Endothelial cell of umbilical vein (primary cell): ENCODE results near the gene LMF1. TPM values are rescaled to one million over a fixed set of nuclear protein-coding genes. Genes with fewer than 3 reads are reported as not detected.

Source experiments
- BruUV-seq: library from RNA; stranded (reverse); fragments of 400-500 nt; replicated peaks from 2 replicates; lab custom pipeline; 2021; lab: Mats Ljungman, UMichigan
- CTCF ChIA-PET: fragments of 300-600, 350-600 bp; sonication (Branson Sonifier 250); formaldehyde crosslinking; loops from one replicate; lab custom pipeline; 2021; ENCODE audit warnings: antibody characterized with exemption, inconsistent platforms; lab: Charles Lee
- POLR2A ChIA-PET: fragments of 300-600, 350-600 bp; sonication (Branson Sonifier 250); formaldehyde crosslinking; loops from one replicate; lab custom pipeline; 2021; ENCODE audit warnings: antibody characterized with exemption, inconsistent platforms; lab: Charles Lee
- DNase-seq: peaks from one replicate; pipeline ENCODE4 v3.0.0-alpha.2; 2011; ENCODE audit warnings: low read depth, low spot score
- FAIRE-seq: peaks from 2 replicates; lab custom pipeline; 2011; peaks lifted over from hg19 to GRCh38; lab: Jason Lieb, UNC
- H2AFZ ChIP-seq: 2 replicates; pipeline ENCODE4 v1.6.0; 2012; ENCODE audit warnings: low read depth, low read length, control low read depth, inconsistent platforms
- H3K27ac ChIP-seq: 2 replicates; pipeline ENCODE4 v1.5.1; 2011; ENCODE audit warnings: low read depth, mild to moderate bottlenecking, control low read depth, low read length, moderate library complexity; ENCODE audit not compliant: insufficient read depth
- H3K27me3 ChIP-seq, 2 experiments: 2 replicates each; pipeline versions ENCODE4 v1.6.0 to v1.6.1; 2011; ENCODE audit warnings: low read length in 2 of 2, mixed read lengths in 1 of 2; ENCODE audit not compliant: control insufficient read depth in 2 of 2, insufficient read depth in 2 of 2
- H3K36me3 ChIP-seq, 2 experiments: 2 replicates in 1 of 2; 3 replicates in 1 of 2; pipeline ENCODE4 v1.5.1; 2011; ENCODE audit warnings: low read length in 2 of 2, mild to moderate bottlenecking in 1 of 2, moderate library complexity in 1 of 2; ENCODE audit not compliant: control insufficient read depth in 2 of 2, insufficient read depth in 2 of 2; ENCODE audit errors: extremely low read depth in 1 of 2
- H3K4me1 ChIP-seq: 3 replicates; pipeline ENCODE4 v1.5.1; 2011; ENCODE audit warnings: mild to moderate bottlenecking, low read length; ENCODE audit not compliant: control insufficient read depth, insufficient read depth; ENCODE audit errors: extremely low read depth
- H3K4me2 ChIP-seq: 2 replicates; pipeline ENCODE4 v1.6.1; 2011; ENCODE audit warnings: low read length, control low read depth, mixed read lengths; ENCODE audit not compliant: insufficient read depth
- H3K4me3 ChIP-seq, 3 experiments: fragments of 200-600 bp in 1 of 3; sonication (generic), shearing (Covaris generic) in 1 of 3; replicated peaks in 1 of 3; 2 replicates each; pipeline ENCODE4 v1.5.1; 2011 to 2016; ENCODE audit warnings: control low read depth in 3 of 3, low read length in 3 of 3, mild to moderate bottlenecking in 2 of 3, inconsistent platforms in 1 of 3, low read depth in 1 of 3, moderate library complexity in 1 of 3; ENCODE audit not compliant: insufficient read depth in 1 of 3
- H3K79me2 ChIP-seq: 2 replicates; pipeline ENCODE4 v1.6.0; 2012; ENCODE audit warnings: low read length, inconsistent platforms; ENCODE audit not compliant: control insufficient read depth, insufficient read depth
- H3K9ac ChIP-seq: replicated peaks from 2 replicates; pipeline ENCODE3; 2011; ENCODE audit warnings: low read length, control low read depth; ENCODE audit not compliant: insufficient read depth; ENCODE audit errors: extremely low read depth
- H3K9me1 ChIP-seq: replicated peaks from 3 replicates; pipeline ENCODE4 v1.6.0; 2011; ENCODE audit warnings: mild to moderate bottlenecking, low read length; ENCODE audit not compliant: control insufficient read depth, insufficient read depth; ENCODE audit errors: extremely low read depth
- H3K9me3 ChIP-seq: replicated peaks from 2 replicates; pipeline ENCODE4 v1.5.1; 2012; ENCODE audit warnings: low read length, inconsistent platforms; ENCODE audit not compliant: control insufficient read depth, insufficient read depth
- H4K20me1 ChIP-seq: replicated peaks from 2 replicates; pipeline ENCODE3; 2011; ENCODE audit warnings: mild to moderate bottlenecking, low read length; ENCODE audit not compliant: control insufficient read depth, insufficient read depth; ENCODE audit errors: extremely low read depth
- EZH2 ChIP-seq: IDR thresholded peaks from 2 replicates; pipeline ENCODE4 v1.6.1; 2012; ENCODE audit warnings: borderline replicate concordance, low read depth, mild to moderate bottlenecking, moderate library complexity, low read length, inconsistent platforms; ENCODE audit not compliant: severe bottlenecking
- FOS ChIP-seq: IDR thresholded peaks from 2 replicates; pipeline ENCODE4 v1.6.1; 2011; ENCODE audit warnings: mild to moderate bottlenecking, low read length, moderate library complexity, borderline replicate concordance; ENCODE audit not compliant: insufficient read depth
- GATA2 ChIP-seq: IDR thresholded peaks from 2 replicates; pipeline ENCODE4 v1.7.0; 2011; ENCODE audit warnings: low read depth, mild to moderate bottlenecking, moderate library complexity, mixed read lengths, low read length; ENCODE audit not compliant: insufficient read length, insufficient read depth
- JUN ChIP-seq: IDR thresholded peaks from 2 replicates; pipeline ENCODE4 v1.6.1; 2011; ENCODE audit warnings: borderline replicate concordance, low read depth; ENCODE audit not compliant: insufficient read length, insufficient read depth
- MYC ChIP-seq: IDR thresholded peaks from one replicate; pipeline ENCODE4 v1.6.1; 2011; ENCODE audit warnings: mild to moderate bottlenecking, low read depth, low read length
- POLR2A ChIP-seq: IDR thresholded peaks from 2 replicates; pipeline ENCODE4 v1.6.1; 2012; ENCODE audit warnings: low read depth, mild to moderate bottlenecking, control low read depth, low read length
- POLR2AphosphoS5 ChIP-seq: IDR thresholded peaks from 2 replicates; pipeline ENCODE4 v1.6.1; 2012; ENCODE audit warnings: low read depth, mild to moderate bottlenecking, control low read depth, low read length, moderate library complexity; ENCODE audit not compliant: insufficient read depth
- dilution Hi-C: fragments of 300-500 bp; cut with MboI; formaldehyde crosslinking; loops from one replicate; pipeline ENCODE4 v1.15.0; 2019; ENCODE audit warnings: low sequenced_read_pairs; ENCODE audit not compliant: extremely low pct_ligation_motif_present
- intact Hi-C: fragments of 100-400 bp; cut with micrococcal nuclease; formaldehyde crosslinking; loops from one replicate; pipeline ENCODE4 v1.10.0; 2022
- polyA plus RNA-seq, 4 experiments: library from polyadenylated mRNA; depleted of rRNA in 3 of 4; stranded (reverse) in 3 of 4; unstranded in 1 of 4; fragments of >200 nt; gene quantifications; 2 replicates each; pipeline versions ENCODE4 v1.2.1 to v1.2.3, GENCODE V29; 2011 to 2012; ENCODE audit warnings: missing spikeins in 1 of 4
- total RNA-seq: library from RNA; stranded (reverse); gene quantifications from 2 replicates; pipeline ENCODE4 v1.2.3, GENCODE V29; 2021
- TF ChIP-seq, protein P1 (sequence below): IDR thresholded peaks from 2 replicates; pipeline ENCODE4 v1.6.1; 2011; ENCODE audit not compliant: insufficient read depth, insufficient read length
- TF ChIP-seq, protein P2 (sequence below), 2 donors: IDR thresholded peaks; 1 replicate in 1 of 2; 2 replicates in 1 of 2; pipeline ENCODE4 v1.5.1; 2011; ENCODE audit warnings: low read length in 2 of 2, mild to moderate bottlenecking in 2 of 2, moderate library complexity in 2 of 2, control low read depth in 1 of 2, inconsistent platforms in 1 of 2, low read depth in 1 of 2; ENCODE audit not compliant: insufficient read depth in 1 of 2; ENCODE audit errors: extremely low read depth in 1 of 2

Gene LMF1
- total and polyA plus RNA-seq, 2 donors (not counting 3 experiments of a cell fraction or from before 2014, with no cell fraction given), result 17.8 TPM

GRCh38 chr16:971582-971905 is 760 bp upstream of the LMF1 start:
- intact Hi-C loops (loop anchor here (1.0 kb wide), 1 partner anchor 26 kb away; no protein-coding TSS in a partner anchor), dilution Hi-C loops (no loop called here)
- Histone ChIP-seq H3K9me3 (no peaks in the 10 kb centered on the region), H3K4me1 (peaks cover 7% of the 10 kb centered on the region), H3K9me1 (no peaks in the 10 kb centered on the region), H3K79me2 (no peaks in the 10 kb centered on the region), H4K20me1 (no peaks in the 10 kb centered on the region), H2AFZ (no peak overlapping the region), H3K4me3 (no peak overlapping the region), H3K9ac (no peak overlapping the region), H3K27me3 (no peaks in the 10 kb centered on the region), H3K36me3 (no peaks in the 10 kb centered on the region), H3K27ac (no peak overlapping the region), H3K4me2 (no peak overlapping the region)
- DNase-seq (no peak), FAIRE-seq (no peak)
- no peak for TF ChIP-seq MYC
- no peak for TF ChIP-seq FOS
- TF ChIP-seq JUN, result no peak
- TF ChIP-seq, protein P1, sequence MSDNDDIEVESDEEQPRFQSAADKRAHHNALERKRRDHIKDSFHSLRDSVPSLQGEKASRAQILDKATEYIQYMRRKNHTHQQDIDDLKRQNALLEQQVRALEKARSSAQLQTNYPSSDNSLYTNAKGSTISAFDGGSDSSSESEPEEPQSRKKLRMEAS, result no peak
- TF ChIP-seq, protein P2, sequence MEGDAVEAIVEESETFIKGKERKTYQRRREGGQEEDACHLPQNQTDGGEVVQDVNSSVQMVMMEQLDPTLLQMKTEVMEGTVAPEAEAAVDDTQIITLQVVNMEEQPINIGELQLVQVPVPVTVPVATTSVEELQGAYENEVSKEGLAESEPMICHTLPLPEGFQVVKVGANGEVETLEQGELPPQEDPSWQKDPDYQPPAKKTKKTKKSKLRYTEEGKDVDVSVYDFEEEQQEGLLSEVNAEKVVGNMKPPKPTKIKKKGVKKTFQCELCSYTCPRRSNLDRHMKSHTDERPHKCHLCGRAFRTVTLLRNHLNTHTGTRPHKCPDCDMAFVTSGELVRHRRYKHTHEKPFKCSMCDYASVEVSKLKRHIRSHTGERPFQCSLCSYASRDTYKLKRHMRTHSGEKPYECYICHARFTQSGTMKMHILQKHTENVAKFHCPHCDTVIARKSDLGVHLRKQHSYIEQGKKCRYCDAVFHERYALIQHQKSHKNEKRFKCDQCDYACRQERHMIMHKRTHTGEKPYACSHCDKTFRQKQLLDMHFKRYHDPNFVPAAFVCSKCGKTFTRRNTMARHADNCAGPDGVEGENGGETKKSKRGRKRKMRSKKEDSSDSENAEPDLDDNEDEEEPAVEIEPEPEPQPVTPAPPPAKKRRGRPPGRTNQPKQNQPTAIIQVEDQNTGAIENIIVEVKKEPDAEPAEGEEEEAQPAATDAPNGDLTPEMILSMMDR (IDR thresholded peaks at IDR 0.05; ENCODE audit: extremely low read depth in 1 of 2, insufficient read depth in 1 of 2, low read depth in 1 of 2, low read length in 2 of 2), result no peak
- no peak for TF ChIP-seq GATA2
- no peak for TF ChIP-seq POLR2AphosphoS5
- no peak for TF ChIP-seq EZH2
- TF ChIP-seq POLR2A, result no peak
- CTCF ChIA-PET, result interaction anchor here (0.8 to 1.7 kb wide), 3 partner anchors 8 to 86 kb away, joined by 3 to 7 read pairs (median 3); partner anchors contain the start of gene SOX8
- POLR2A ChIA-PET, result interaction anchor here (0.9 kb wide), 1 partner anchor 10 kb away, joined by 3 read pairs; the partner anchor contains the start of gene SOX8
- BruUV-seq, result no TSS peak
